ENCODE data around the gene PDIA6. TPM values are rescaled to one million over a fixed set of nuclear protein-coding genes. Genes with fewer than 3 reads are reported as not detected.

The PDIA6 gene
- total RNA-seq, 1 donor from 2014 or later = 346 TPM

DNA sequence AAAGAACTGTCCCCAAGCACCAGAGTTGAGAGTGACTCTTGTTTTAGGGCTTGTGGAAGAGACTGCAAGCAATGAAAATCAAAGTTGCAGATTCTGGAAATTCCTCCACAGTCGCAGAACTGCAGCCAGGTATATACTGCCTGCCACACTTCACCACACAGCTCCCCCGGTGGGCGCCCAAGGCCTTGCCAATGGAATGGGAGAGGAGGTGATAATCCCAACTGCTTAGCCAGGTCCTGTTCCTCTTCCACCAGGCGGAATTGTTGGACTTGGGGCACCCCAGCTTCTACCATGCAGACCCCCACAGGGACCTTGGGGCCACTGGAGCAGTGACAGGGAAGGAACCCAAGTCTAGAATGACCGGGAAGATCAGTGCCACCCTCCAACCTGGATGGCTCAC lies 4.8 kb upstream of the PDIA6 start:
- no peak overlapping the region for H3K9ac ChIP-seq (ENCODE audit: low read length)
- no peak overlapping the region for H3K27ac ChIP-seq (ENCODE audit: low read depth, low read length)
- no peaks in the 10 kb centered on the region for H3K36me3 ChIP-seq (ENCODE audit: insufficient read depth, low read length)
- H3K4me2 ChIP-seq (ENCODE audit: low read length) = no peak overlapping the region
- peaks cover 2% of the 10 kb centered on the region for H3K9me3 Mint-ChIP-seq (ENCODE audit: unreplicated experiment)
- no peak overlapping the region for H3K27ac Mint-ChIP-seq (ENCODE audit: unreplicated experiment)
- no peak overlapping the region for H2AFZ ChIP-seq (ENCODE audit: low read depth, low read length)
- peaks cover 20% of the 10 kb centered on the region for H3K27me3 Mint-ChIP-seq (ENCODE audit: low read depth, unreplicated experiment)
- H3K9me3 ChIP-seq (ENCODE audit: insufficient read depth, low read depth, low read length) = no peaks in the 10 kb centered on the region
- no peaks in the 10 kb centered on the region for H3K36me3 Mint-ChIP-seq (ENCODE audit: low read depth, unreplicated experiment)
- H3K4me3 Mint-ChIP-seq (ENCODE audit: unreplicated experiment) = no peak overlapping the region
- H3K27me3 ChIP-seq (ENCODE audit: insufficient read depth, low read length) = peaks cover 7% of the 10 kb centered on the region
- no peaks in the 10 kb centered on the region for H3K4me1 Mint-ChIP-seq (ENCODE audit: low read depth, unreplicated experiment)
- H3K4me3 ChIP-seq (ENCODE audit: insufficient read depth, low read depth, low read length) = no peak overlapping the region
- H4K20me1 ChIP-seq (ENCODE audit: insufficient read depth, low read length) = no peaks in the 10 kb centered on the region
- H3K4me1 ChIP-seq (ENCODE audit: insufficient read depth, low read length) = no peaks in the 10 kb centered on the region
- H3K79me2 ChIP-seq (ENCODE audit: insufficient read depth, low read length) = peaks cover under 1% of the 10 kb centered on the region
- no peak for TF ChIP-seq EZH2 (IDR thresholded peaks at IDR 0.05; ENCODE audit: insufficient read depth, low read length)
- TF ChIP-seq, protein P1, sequence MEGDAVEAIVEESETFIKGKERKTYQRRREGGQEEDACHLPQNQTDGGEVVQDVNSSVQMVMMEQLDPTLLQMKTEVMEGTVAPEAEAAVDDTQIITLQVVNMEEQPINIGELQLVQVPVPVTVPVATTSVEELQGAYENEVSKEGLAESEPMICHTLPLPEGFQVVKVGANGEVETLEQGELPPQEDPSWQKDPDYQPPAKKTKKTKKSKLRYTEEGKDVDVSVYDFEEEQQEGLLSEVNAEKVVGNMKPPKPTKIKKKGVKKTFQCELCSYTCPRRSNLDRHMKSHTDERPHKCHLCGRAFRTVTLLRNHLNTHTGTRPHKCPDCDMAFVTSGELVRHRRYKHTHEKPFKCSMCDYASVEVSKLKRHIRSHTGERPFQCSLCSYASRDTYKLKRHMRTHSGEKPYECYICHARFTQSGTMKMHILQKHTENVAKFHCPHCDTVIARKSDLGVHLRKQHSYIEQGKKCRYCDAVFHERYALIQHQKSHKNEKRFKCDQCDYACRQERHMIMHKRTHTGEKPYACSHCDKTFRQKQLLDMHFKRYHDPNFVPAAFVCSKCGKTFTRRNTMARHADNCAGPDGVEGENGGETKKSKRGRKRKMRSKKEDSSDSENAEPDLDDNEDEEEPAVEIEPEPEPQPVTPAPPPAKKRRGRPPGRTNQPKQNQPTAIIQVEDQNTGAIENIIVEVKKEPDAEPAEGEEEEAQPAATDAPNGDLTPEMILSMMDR (IDR thresholded peaks at IDR 0.05; ENCODE audit: insufficient read depth, low read depth, low read length) = peak; percentile 49
- DNase-seq (ENCODE audit: low read depth) = no peak
- FAIRE-seq = no peak

DNA sequence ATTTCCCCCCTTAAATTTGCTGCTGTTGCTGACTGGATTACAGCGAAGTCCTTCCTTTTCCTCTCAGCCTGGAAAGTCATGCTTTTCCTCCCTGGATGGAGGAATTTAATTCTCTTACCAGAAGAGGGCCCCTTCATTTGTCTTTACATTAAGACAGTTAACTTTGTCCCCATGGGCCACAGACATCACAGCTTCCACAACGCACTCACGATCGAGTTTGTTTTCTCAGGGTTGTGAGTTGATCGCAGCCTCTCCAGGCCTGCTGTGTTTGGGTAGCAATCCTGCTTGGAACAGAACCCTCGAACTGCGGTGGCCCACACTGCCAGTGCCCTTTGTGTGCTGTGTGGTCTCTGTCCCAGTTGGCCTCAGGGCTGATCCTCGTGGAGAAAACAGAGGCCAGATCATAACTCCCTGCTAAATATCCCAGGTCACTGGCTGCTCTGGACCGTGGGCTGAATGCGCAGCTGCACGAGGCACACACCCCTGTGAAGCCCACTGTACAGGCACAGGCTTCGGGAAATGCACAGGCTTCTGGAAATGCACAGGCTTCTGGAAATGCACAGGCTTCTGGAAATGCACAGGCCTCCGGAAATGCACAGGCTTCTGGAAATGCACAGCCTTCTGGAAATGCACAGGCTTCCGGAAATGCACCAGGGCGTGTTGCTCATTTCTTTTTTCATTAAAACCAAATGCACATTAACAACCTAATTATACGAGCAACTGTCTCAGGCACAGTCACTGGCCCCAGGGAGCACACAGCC lies 2.2 kb upstream of the PDIA6 start:
- peaks cover 27% of the 10 kb centered on the region for H3K79me2 ChIP-seq (ENCODE audit: insufficient read depth, low read length)
- H3K9ac ChIP-seq (ENCODE audit: low read length) = no peak overlapping the region
- no peaks in the 10 kb centered on the region for H3K9me3 ChIP-seq (ENCODE audit: insufficient read depth, low read depth, low read length)
- peaks cover 11% of the 10 kb centered on the region for H3K27me3 Mint-ChIP-seq (ENCODE audit: low read depth, unreplicated experiment)
- H3K36me3 Mint-ChIP-seq (ENCODE audit: low read depth, unreplicated experiment) = no peaks in the 10 kb centered on the region
- H4K20me1 ChIP-seq (ENCODE audit: insufficient read depth, low read length) = peaks cover 21% of the 10 kb centered on the region
- no peak for DNase-seq (ENCODE audit: low read depth)
- peaks cover 2% of the 10 kb centered on the region for H3K27me3 ChIP-seq (ENCODE audit: insufficient read depth, low read length)
- no peaks in the 10 kb centered on the region for H3K36me3 ChIP-seq (ENCODE audit: insufficient read depth, low read length)
- FAIRE-seq = no peak
- H3K27ac ChIP-seq (ENCODE audit: low read depth, low read length) = no peak overlapping the region
- H3K4me3 ChIP-seq (ENCODE audit: insufficient read depth, low read depth, low read length) = no peak overlapping the region
- TF ChIP-seq EZH2 (IDR thresholded peaks at IDR 0.05; ENCODE audit: insufficient read depth, low read length) = no peak
- TF ChIP-seq, protein P1 (IDR thresholded peaks at IDR 0.05; ENCODE audit: insufficient read depth, low read depth, low read length) = no peak
- peaks cover 2% of the 10 kb centered on the region for H3K9me3 Mint-ChIP-seq (ENCODE audit: unreplicated experiment)
- no peak overlapping the region for H3K27ac Mint-ChIP-seq (ENCODE audit: unreplicated experiment)
- H3K4me2 ChIP-seq (ENCODE audit: low read length) = no peak overlapping the region
- H3K4me1 ChIP-seq (ENCODE audit: insufficient read depth, low read length) = peaks cover 11% of the 10 kb centered on the region
- no peak overlapping the region for H3K4me3 Mint-ChIP-seq (ENCODE audit: unreplicated experiment)
- peaks cover 15% of the 10 kb centered on the region for H3K4me1 Mint-ChIP-seq (ENCODE audit: low read depth, unreplicated experiment)
- H2AFZ ChIP-seq (ENCODE audit: low read depth, low read length) = peak overlapping the region; percentile 69

DNA sequence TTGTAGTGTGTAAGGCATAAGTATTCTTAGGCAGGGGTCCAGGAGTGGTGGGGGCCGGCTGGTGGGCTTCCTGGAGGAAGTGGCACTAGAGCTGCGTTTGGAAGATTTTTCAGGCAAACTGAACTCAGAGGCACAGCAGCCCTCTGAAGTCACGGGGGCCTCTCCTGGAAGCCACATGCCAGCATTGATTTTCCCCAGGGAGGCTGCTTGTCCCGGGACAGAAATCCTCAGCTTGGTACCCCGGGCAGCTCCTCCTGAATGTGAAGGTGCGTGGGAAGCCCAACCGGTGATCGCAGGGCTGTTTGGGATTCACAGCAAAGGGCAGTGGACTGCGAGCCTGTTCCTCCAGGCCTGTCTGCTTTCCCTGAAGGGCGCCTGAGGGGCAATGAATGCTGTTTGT lies 1.6 kb upstream of the PDIA6 start:
- Histone ChIP-seq H3K4me1 (ENCODE audit: insufficient read depth, low read length) (peaks cover 14% of the 10 kb centered on the region), H3K79me2 (ENCODE audit: insufficient read depth, low read length) (peaks cover 33% of the 10 kb centered on the region), H3K9ac (ENCODE audit: low read length) (no peak overlapping the region), H3K4me2 (ENCODE audit: low read length) (no peak overlapping the region), H3K4me3 (ENCODE audit: insufficient read depth, low read depth, low read length) (no peak overlapping the region), H4K20me1 (ENCODE audit: insufficient read depth, low read length) (peaks cover 27% of the 10 kb centered on the region), H3K27me3 (ENCODE audit: insufficient read depth, low read length) (no peaks in the 10 kb centered on the region), H3K27ac (ENCODE audit: low read depth, low read length) (no peak overlapping the region), H3K9me3 (ENCODE audit: insufficient read depth, low read depth, low read length) (no peaks in the 10 kb centered on the region), H2AFZ (ENCODE audit: low read depth, low read length) (peak overlapping the region; percentile 69), H3K36me3 (ENCODE audit: insufficient read depth, low read length) (no peaks in the 10 kb centered on the region)
- TF ChIP-seq, protein P1 (IDR thresholded peaks at IDR 0.05; ENCODE audit: insufficient read depth, low read depth, low read length) = no peak
- no peak for TF ChIP-seq EZH2 (IDR thresholded peaks at IDR 0.05; ENCODE audit: insufficient read depth, low read length)
- Mint-ChIP-seq H3K4me3 (ENCODE audit: unreplicated experiment) (peak overlapping the region; percentile 47), H3K27ac (ENCODE audit: unreplicated experiment) (no peak overlapping the region), H3K4me1 (ENCODE audit: low read depth, unreplicated experiment) (peaks cover 15% of the 10 kb centered on the region), H3K27me3 (ENCODE audit: low read depth, unreplicated experiment) (peaks cover 11% of the 10 kb centered on the region), H3K9me3 (ENCODE audit: unreplicated experiment) (peaks cover 2% of the 10 kb centered on the region), H3K36me3 (ENCODE audit: low read depth, unreplicated experiment) (no peaks in the 10 kb centered on the region)
- FAIRE-seq = no peak
- DNase-seq (ENCODE audit: low read depth) = no peak

Data from astrocyte (in vitro differentiated cells and primary cell).